HT-29 (cell line): ENCODE data around the gene NDUFS1. TPM values are rescaled to one million over a fixed set of nuclear protein-coding genes. Genes with fewer than 3 reads are reported as not detected.
"Not testable (repeated sequence)": the region's sequence is repeated elsewhere in the genome, so short reads cannot be mapped to it uniquely, and the experiment has no call there.

Source experiments
- DNase-seq: peaks from one replicate; pipeline ENCODE4 v3.0.0-alpha.2; 2015; ENCODE audit warnings: low spot score
- total RNA-seq: library from RNA; depleted of rRNA; stranded (reverse); fragments of >200 nt; shearing (Covaris generic); gene quantifications from 2 replicates; pipeline ENCODE4 v1.2.3, GENCODE V29; 2014; rRNA removed

Gene NDUFS1
- 69.8 and 77.2 TPM in 2 replicates for total RNA-seq

- DNase-seq, result peak; percentile 97
These were observed at the start of gene NDUFS1, which contains the start of gene EEF1B2 for GRCh38 chr2:206159346-206160124. NDUFS1 (minus strand) TSS chr2:206159444; CDS start chr2:206153678, 5,766 bp downstream. EEF1B2 (plus strand) TSS chr2:206159895; CDS start chr2:206159980, 85 bp downstream.

GRCh38 chr2:206208900-206209299 is 49.7 kb upstream of the NDUFS1 start:
- no peak for DNase-seq

DNA sequence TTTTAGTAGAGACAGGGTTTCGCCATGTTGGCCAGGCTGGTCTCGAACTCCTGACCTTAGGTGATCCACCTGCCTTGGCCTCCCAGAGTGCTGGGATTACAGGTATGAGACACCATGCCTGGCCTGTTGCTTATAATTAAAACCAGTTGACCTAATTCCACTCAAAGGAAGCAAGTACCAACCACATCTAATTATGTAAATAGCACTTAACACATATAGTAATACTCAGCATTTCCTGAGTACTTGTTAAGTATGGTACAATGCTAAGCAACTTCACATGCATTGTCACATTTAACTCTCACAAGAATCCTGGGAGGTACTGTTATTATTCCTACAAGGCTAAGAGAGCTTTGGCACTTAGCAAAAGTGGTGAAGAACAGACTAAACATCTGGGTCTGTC is 48.1 kb upstream of the NDUFS1 start:
- DNase-seq, result not testable (repeated sequence)

- no peak for DNase-seq
These were observed 45.5 kb upstream of the NDUFS1 start for GRCh38 chr2:206204710-206205109.

DNA sequence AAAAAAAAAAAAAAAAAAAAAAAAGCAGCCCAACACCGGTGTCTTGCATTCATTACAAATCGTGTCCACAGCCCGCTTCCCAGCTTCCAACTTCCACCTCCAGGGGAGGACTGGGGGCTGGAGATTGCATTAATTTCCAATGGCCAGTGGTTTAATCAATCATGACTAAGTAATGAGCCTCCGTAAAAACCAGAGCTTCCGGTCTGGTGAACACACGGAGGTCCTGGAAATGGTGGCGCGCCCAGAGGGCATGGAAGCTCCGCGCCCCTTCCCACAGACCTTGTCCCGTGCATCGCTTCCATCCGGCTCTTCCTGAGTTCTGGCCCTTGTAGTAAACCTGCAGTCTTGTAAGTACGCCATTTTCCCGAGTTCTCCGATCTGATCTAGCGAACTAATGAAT is 44.1 kb upstream of the NDUFS1 start:
- no peak for DNase-seq

DNA sequence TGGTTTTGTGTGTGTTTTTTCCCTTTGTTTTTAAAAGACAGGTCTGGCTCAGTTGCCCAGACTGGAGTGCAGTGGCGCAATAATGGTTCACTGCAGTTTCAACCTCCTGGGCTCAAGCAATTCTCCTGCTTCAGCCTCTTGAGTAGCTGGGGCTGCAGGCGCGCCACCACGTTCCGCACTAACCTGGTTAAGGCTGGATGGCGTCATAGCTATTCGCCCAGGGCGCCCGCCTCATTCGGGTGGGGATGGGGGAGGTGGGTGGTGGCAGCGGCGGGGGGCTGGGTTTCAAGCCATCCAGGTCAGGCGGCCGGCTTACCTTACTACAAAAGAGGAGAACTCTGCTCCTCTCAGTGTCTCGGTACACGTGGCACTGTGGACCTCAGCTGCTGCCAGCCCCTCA is 43.2 kb upstream of the NDUFS1 start:
- no peak for DNase-seq

DNA sequence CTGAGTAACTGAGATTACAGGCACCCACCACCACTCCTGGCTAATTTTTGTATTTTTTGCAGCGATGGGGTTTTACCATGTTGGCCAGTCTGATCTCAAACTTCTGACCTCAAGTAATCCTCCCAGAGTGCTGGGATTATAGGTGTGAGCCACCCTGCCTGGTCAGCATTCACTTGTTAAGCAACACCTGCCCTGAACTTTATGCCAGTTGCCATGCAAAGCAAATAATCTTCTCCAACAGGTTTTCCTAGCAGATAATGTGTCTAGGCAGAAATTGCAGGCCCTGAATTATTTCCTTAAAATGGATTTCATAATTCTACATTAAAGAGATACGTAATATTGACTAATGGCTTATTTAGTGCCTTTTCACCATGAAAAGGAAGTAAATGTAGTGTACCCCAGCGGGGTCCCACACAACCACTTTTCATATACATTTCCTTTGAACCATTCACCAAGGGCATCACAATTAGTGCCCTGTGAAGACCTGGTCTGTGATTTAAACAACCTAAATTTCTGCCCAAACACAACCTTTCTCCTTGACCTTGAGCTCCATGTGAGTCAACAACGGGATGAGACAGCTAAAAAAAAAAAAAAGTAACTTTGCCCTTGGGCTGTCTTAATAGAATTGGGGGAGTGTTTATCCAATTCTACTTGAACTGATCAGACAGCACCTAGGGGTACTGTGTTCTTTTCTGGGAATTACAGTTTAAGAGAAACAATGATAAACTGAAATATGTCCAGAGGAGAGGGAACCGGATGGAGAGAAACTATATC is 42.0 kb upstream of the NDUFS1 start:
- DNase-seq, result peak; percentile 10

DNA sequence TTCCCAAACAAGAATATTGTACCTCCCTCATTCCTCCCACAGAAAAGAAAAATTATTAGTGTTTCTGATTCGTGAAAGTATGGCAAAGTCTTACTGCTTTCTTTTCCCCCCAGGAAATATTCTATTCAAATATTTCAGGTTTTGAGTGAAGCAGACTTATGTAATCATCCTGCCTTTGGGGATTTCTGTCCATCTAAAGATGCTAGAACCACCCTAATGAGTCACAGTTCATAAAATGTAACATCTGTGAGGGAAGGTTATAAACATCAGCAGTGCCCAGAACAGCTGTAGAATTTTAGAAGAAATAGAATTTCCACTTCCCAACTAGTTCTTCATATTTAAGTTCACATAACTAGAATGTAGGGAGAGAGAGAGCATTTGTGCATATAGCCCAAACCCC is 39.4 kb upstream of the NDUFS1 start:
- DNase-seq, result no peak

- DNase-seq, result no peak
These were observed 34.6 kb upstream of the NDUFS1 start for GRCh38 chr2:206193671-206194357.

GRCh38 chr2:206192157-206192556 is 32.9 kb upstream of the NDUFS1 start:
- no peak for DNase-seq

- no peak for DNase-seq
These were observed 31.4 kb upstream of the NDUFS1 start for GRCh38 chr2:206190689-206191088.

GRCh38 chr2:206190111-206190510 is 30.9 kb upstream of the NDUFS1 start:
- no peak for DNase-seq

DNA sequence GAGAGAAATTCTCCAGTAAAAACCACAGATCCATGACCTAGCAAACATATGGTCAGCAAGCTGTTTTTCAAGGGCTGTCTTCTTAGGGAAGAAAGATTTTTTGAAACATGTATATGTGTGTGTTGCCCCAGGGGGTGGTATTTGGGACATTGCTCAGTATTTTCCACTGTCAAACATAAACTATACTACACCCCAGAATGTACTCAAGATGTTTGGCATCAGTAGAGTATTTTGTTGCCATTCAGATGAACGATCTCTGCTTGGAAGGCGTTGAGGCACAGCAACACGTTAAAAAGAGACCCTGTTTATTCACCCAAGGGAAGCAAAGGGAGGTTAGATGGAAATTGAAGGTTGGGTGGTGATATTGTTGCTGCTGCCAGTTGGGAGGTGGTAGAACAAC is 30.4 kb upstream of the NDUFS1 start:
- no peak for DNase-seq

- DNase-seq, result not testable (repeated sequence)
These were observed 22.3 kb upstream of the NDUFS1 start for GRCh38 chr2:206181526-206181925.

GRCh38 chr2:206176901-206177300 is 17.7 kb upstream of the NDUFS1 start:
- no peak for DNase-seq

DNA sequence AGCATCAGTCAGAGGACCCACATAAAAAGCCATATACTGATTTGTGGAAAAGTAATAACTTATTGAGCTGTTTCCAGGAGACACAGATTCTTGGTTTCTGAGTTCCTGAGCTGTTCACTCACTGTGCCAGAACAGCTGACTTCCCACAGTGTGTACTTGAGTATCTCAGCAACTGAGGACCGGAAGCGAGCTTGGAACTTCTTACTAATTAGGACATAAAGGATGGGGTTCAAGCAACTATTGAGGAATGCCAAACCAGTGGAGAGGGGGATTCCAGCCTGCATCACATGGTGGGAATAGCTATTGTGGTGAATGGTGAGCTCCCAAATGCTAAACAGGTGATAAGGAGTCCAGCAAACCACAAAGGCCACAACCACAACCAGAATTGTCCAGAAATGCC is 16.9 kb upstream of the NDUFS1 start:
- no peak for DNase-seq

- no peak for DNase-seq
These were observed 13.9 kb upstream of the NDUFS1 start for GRCh38 chr2:206173147-206173546.

DNA sequence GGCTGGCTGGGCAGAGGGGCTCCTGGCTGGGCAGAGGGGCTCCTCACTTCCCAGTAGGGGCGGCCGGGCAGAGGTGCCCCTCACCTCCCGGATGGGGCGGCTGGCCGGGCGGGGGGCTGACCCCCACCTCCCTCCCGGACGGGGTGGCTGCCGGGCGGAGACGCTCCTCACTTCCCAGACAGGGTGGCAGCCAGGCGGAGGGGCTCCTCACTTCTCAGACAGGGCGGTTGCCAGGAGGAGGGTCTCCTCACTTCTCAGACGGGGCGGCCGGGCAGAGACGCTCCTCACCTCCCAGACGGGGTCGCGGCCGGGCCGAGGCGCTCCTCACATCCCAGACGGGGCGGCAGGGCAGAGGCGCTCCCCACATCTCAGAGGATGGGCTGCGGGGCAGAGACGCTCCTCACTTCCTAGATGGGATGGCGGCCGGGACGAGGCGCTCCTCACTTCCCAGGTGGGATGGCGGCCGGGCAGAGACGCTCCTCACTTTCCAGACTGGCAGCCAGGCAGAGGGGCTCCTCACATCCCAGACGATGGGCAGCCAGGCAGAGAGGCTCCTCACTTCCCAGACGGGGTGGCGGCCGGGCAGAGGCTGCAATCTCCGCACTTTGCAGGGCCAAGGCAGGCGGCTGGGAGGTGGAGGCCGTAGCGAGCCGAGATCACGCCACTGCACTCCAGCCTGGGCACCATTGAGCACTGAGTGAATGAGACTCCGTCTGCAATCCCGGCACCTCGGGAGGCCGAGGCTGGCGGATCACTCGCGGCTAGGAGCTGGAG is 12.6 kb upstream of the NDUFS1 start:
- not testable (repeated sequence) for DNase-seq

GRCh38 chr2:206168230-206168629 is 9.0 kb upstream of the NDUFS1 start:
- not testable (repeated sequence) for DNase-seq

- peak; percentile 63 for DNase-seq
These were observed 5.1 kb upstream of the NDUFS1 start for GRCh38 chr2:206164261-206164862.
